ENCODE measurements around the gene GSX1. TPM values are rescaled to one million over a fixed set of nuclear protein-coding genes. Genes with fewer than 3 reads are reported as not detected.

The GSX1 gene
- polyA plus RNA-seq, 1 donor from 2014 or later: not detected

DNA sequence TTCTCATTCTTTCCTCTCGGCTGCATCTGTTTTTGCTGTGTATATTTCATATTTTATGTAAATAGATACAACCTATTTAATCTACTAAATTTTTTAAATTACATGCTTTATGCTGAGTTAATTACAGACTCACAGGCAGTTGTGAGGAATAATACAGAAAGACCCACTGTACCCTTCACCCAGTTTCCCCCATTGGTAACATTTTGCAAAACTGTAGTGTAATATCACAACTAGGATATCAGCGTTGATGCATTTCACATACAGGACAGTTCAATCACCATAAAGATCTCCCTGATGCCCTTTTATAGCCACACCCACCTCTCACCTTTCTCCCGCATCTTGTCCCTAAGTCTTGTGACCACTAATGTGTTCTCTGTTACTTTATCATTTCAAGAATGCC lies 43.5 kb downstream of the GSX1 start:
- Histone ChIP-seq H3F3A (ENCODE audit: insufficient read depth, low read length, poor library complexity, severe bottlenecking) (no peaks in the 10 kb centered on the region), H3K36me3 (ENCODE audit: insufficient read depth, low read length) (no peaks in the 10 kb centered on the region), H3K9me2 (ENCODE audit: insufficient read depth, low read length) (no peaks in the 10 kb centered on the region), H3K27me3 (ENCODE audit: insufficient read depth, low read depth, low read length) (peaks cover 9% of the 10 kb centered on the region), H3K9me3 (ENCODE audit: low read length) (no peaks in the 10 kb centered on the region), H3K79me2 (replicated peaks; ENCODE audit: insufficient read depth, low read length) (no peaks in the 10 kb centered on the region), H4K20me1 (ENCODE audit: insufficient read depth) (no peaks in the 10 kb centered on the region), H3K4me2 (ENCODE audit: low read length) (no peak overlapping the region), H3K27ac (ENCODE audit: low read length) (no peak overlapping the region), H2AFZ (ENCODE audit: low read depth, low read length) (no peak overlapping the region), H3K9ac (ENCODE audit: low read length) (no peak overlapping the region), H3K4me3 (ENCODE audit: low read length) (no peak overlapping the region)
- TF ChIP-seq, protein P1, sequence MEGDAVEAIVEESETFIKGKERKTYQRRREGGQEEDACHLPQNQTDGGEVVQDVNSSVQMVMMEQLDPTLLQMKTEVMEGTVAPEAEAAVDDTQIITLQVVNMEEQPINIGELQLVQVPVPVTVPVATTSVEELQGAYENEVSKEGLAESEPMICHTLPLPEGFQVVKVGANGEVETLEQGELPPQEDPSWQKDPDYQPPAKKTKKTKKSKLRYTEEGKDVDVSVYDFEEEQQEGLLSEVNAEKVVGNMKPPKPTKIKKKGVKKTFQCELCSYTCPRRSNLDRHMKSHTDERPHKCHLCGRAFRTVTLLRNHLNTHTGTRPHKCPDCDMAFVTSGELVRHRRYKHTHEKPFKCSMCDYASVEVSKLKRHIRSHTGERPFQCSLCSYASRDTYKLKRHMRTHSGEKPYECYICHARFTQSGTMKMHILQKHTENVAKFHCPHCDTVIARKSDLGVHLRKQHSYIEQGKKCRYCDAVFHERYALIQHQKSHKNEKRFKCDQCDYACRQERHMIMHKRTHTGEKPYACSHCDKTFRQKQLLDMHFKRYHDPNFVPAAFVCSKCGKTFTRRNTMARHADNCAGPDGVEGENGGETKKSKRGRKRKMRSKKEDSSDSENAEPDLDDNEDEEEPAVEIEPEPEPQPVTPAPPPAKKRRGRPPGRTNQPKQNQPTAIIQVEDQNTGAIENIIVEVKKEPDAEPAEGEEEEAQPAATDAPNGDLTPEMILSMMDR (IDR thresholded peaks at IDR 0.05; ENCODE audit: poor library complexity, severe bottlenecking): no peak
- TF ChIP-seq, protein P2, sequence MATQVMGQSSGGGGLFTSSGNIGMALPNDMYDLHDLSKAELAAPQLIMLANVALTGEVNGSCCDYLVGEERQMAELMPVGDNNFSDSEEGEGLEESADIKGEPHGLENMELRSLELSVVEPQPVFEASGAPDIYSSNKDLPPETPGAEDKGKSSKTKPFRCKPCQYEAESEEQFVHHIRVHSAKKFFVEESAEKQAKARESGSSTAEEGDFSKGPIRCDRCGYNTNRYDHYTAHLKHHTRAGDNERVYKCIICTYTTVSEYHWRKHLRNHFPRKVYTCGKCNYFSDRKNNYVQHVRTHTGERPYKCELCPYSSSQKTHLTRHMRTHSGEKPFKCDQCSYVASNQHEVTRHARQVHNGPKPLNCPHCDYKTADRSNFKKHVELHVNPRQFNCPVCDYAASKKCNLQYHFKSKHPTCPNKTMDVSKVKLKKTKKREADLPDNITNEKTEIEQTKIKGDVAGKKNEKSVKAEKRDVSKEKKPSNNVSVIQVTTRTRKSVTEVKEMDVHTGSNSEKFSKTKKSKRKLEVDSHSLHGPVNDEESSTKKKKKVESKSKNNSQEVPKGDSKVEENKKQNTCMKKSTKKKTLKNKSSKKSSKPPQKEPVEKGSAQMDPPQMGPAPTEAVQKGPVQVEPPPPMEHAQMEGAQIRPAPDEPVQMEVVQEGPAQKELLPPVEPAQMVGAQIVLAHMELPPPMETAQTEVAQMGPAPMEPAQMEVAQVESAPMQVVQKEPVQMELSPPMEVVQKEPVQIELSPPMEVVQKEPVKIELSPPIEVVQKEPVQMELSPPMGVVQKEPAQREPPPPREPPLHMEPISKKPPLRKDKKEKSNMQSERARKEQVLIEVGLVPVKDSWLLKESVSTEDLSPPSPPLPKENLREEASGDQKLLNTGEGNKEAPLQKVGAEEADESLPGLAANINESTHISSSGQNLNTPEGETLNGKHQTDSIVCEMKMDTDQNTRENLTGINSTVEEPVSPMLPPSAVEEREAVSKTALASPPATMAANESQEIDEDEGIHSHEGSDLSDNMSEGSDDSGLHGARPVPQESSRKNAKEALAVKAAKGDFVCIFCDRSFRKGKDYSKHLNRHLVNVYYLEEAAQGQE (IDR thresholded peaks at IDR 0.05; ENCODE audit: borderline replicate concordance): no peak
- TF ChIP-seq RAD21 (conservative IDR thresholded peaks at IDR 0.05) (no peak), POLR2AphosphoS5 (IDR thresholded peaks at IDR 0.05) (no peak), EP300 (conservative IDR thresholded peaks at IDR 0.05; ENCODE audit: poor library complexity, severe bottlenecking) (no peak), TAF1 (IDR thresholded peaks at IDR 0.05; ENCODE audit: low read depth) (no peak), MXI1 (conservative IDR thresholded peaks at IDR 0.05; ENCODE audit: poor library complexity, severe bottlenecking) (no peak), EZH2 (IDR thresholded peaks at IDR 0.05; ENCODE audit: borderline replicate concordance, insufficient read depth, low read length, poor library complexity, severe bottlenecking) (no peak), SMC3 (conservative IDR thresholded peaks at IDR 0.05; ENCODE audit: poor library complexity) (no peak)

DNA sequence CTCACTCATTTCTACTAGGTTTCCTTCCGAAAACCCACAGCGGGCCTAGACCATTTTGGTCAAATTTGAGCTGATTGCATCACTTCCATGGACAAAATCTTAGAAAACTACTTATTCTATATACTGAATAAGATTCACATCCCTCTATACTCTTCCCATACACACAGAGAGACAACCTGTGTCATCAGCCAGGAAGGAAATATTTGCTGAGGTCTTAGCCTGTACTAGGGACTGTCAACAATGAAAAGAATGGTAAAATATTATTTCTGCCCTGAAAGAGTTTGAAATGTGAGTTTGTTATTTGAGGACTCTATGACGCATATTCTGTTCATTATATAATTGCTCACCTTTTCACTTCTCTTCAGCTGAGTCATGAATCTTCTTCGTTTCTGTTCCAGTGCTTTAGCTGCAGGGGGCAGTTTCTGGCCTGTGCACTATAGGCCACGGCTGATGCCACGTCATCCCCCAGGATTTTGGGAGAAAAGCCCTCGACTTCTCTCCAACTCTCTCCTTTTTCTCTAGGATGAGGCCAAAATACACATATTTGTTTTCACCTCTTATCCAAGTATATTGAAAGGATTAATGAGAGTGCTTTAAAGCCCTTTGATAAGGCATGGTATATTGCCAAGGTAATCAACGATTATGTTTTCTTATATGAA lies 47.7 kb downstream of the GSX1 start:
- peaks cover 2% of the 10 kb centered on the region for H3K27me3 ChIP-seq (ENCODE audit: insufficient read depth, low read depth, low read length)

More for the DNA sequence above, 47.7 kb downstream of the GSX1 start:
- Histone ChIP-seq H2AFZ (ENCODE audit: low read depth, low read length) (no peak overlapping the region), H3K27ac (ENCODE audit: low read length) (no peak overlapping the region), H3F3A (ENCODE audit: insufficient read depth, low read length, poor library complexity, severe bottlenecking) (no peaks in the 10 kb centered on the region), H3K79me2 (replicated peaks; ENCODE audit: insufficient read depth, low read length) (no peaks in the 10 kb centered on the region), H3K4me2 (ENCODE audit: low read length) (no peak overlapping the region), H3K36me3 (ENCODE audit: insufficient read depth, low read length) (no peaks in the 10 kb centered on the region), H3K9me2 (ENCODE audit: insufficient read depth, low read length) (no peaks in the 10 kb centered on the region), H3K9me3 (ENCODE audit: low read length) (no peaks in the 10 kb centered on the region), H3K4me3 (ENCODE audit: low read length) (no peak overlapping the region), H3K9ac (ENCODE audit: low read length) (no peak overlapping the region), H4K20me1 (ENCODE audit: insufficient read depth) (no peaks in the 10 kb centered on the region)
- TF ChIP-seq MXI1 (conservative IDR thresholded peaks at IDR 0.05; ENCODE audit: poor library complexity, severe bottlenecking): no peak
- TF ChIP-seq, protein P2 (IDR thresholded peaks at IDR 0.05; ENCODE audit: borderline replicate concordance): no peak
- TF ChIP-seq, protein P1 (IDR thresholded peaks at IDR 0.05; ENCODE audit: poor library complexity, severe bottlenecking): no peak
- no peak for TF ChIP-seq SMC3 (conservative IDR thresholded peaks at IDR 0.05; ENCODE audit: poor library complexity)

Data from neural cell (in vitro differentiated cells).